Gastroesophageal sphincter (tissue), 4 donors: ENCODE measurements around the gene HSD17B8. TPM values are rescaled to one million over a fixed set of nuclear protein-coding genes. Genes with fewer than 3 reads are reported as not detected.

Experiments
- ATAC-seq: fragments of 150-250 bp; one replicate; pipeline ENCODE4 v1.9.1; 2016; ENCODE audit warnings: mild to moderate bottlenecking, moderate library complexity
- H3K27ac ChIP-seq, 4 donors: fragments of 200-600 bp; sonication (generic) in 3 of 4; 1 replicate in 3 of 4; 2 replicates in 1 of 4; pipeline ENCODE4 v1.5.1; 2016 to 2019
- H3K27me3 ChIP-seq: fragments of 200-600 bp; sonication (generic); one replicate; pipeline ENCODE4 v1.5.1; 2019
- H3K36me3 ChIP-seq, 2 donors: fragments of 200-600 bp; sonication (generic); one replicate each; pipeline ENCODE4 v1.5.1; 2019; ENCODE audit warnings: control low read depth in 1 of 2
- H3K4me1 ChIP-seq, 3 donors: fragments of 200-600 bp; sonication (generic); 1 replicate in 2 of 3; 2 replicates in 1 of 3; pipeline ENCODE4 v1.5.1; 2016 to 2019; ENCODE audit warnings: control low read depth in 2 of 3
- H3K4me3 ChIP-seq, 2 donors: fragments of 200-600 bp; sonication (generic); one replicate each; pipeline ENCODE4 v1.5.1; 2019; ENCODE audit warnings: mild to moderate bottlenecking in 1 of 2, moderate library complexity in 1 of 2
- H3K9me3 ChIP-seq, 3 donors: fragments of 200-600 bp; sonication (generic); one replicate each; pipeline ENCODE4 v1.5.1; 2017 to 2019; ENCODE audit warnings: control low read depth in 2 of 3
- CTCF ChIP-seq, 4 experiments: fragments of 200-600 bp in 2 of 4; fragments of 450-650 bp in 2 of 4; sonication (generic) in 1 of 4; IDR thresholded peaks; one replicate each; pipeline ENCODE4 v1.5.1; 2017 to 2019; ENCODE audit warnings: antibody characterized with exemption in 4 of 4, mild to moderate bottlenecking in 2 of 4, moderate library complexity in 2 of 4
- EP300 ChIP-seq: sonication (generic); formaldehyde crosslinking; IDR thresholded peaks from one replicate; pipeline ENCODE4 v1.6.1; 2017; ENCODE audit warnings: antibody characterized with exemption, mild to moderate bottlenecking
- POLR2A ChIP-seq, 2 donors: fragments of 450-650 bp; IDR thresholded peaks; one replicate each; pipeline ENCODE4 v1.6.1; 2017; ENCODE audit warnings: antibody characterized with exemption in 2 of 2, mild to moderate bottlenecking in 2 of 2, moderate library complexity in 1 of 2
- POLR2AphosphoS5 ChIP-seq: sonication (generic); formaldehyde crosslinking; IDR thresholded peaks from one replicate; pipeline ENCODE4 v1.6.1; 2017; ENCODE audit warnings: antibody characterized with exemption
- WGBS, 2 donors: methylation state at CpG; one replicate each; pipeline ENCODE4 v1.1.5; 2018; ENCODE audit warnings: low coverage in 1 of 2; 5-methylcytosine and 5-hydroxymethylcytosine counted together
- total RNA-seq, 4 donors: library from RNA; depleted of rRNA; stranded (reverse); fragments of >200 nt; gene quantifications; one replicate each; pipeline ENCODE4 v1.1.0, GENCODE V29; 2016

The HSD17B8 gene
- total RNA-seq, 4 donors from 2014 or later = 2.2 to 16.1 (median 12.2) TPM

DNA sequence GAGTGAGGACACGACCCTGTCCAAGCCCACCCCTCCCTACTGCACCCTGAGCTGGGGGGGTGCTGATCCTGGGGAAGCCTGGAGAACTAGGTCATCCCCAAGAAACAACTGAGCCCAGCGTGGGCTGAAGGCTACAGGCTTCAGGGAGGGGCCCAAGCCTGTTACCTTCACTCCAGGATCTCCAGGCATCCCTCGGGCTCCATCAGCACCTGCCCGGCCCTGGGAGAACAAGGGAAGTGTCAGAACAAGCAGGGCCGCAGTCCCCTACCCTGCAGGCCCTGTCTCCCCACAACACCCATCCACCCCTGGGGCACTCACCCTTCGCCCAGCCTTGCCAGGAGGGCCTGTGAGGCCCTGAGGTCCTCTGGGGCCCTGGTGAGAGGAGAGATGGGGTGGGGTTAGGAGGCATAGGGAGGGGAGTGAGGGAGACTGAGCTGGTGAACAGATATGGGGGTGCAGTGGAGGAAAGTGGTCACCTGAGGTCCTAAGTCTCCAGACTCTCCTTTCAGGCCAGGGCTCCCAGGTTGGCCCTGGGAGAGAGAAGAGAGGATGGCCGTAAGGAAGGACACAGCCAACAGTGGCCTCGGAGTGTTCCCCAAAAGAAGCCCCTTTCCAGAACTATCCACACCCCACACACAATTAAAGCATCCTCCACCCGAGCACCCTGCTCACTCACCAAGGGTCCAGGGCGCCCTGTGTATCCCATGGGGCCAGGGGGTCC is 25.5 kb upstream of the HSD17B8 start:
- no peaks in the 10 kb centered on the region for H3K9me3 ChIP-seq
- 100% methylated on average over 1 of the region's 10 CpGs; no CpG with 5 or more reads in 1 of the 2 donors for WGBS, 2 donors
- no peaks in the 10 kb centered on the region for H3K36me3 ChIP-seq
- no peak for TF ChIP-seq EP300
- TF ChIP-seq POLR2AphosphoS5 = no peak
- TF ChIP-seq POLR2A (IDR thresholded peaks at IDR 0.05) = no peak
- no peak for TF ChIP-seq CTCF (IDR thresholded peaks at IDR 0.05)
- ATAC-seq = no peak
- H3K27me3 ChIP-seq = no peaks in the 10 kb centered on the region
- H3K4me1 ChIP-seq = no peaks in the 10 kb centered on the region
- H3K4me3 ChIP-seq = no peak overlapping the region
- H3K27ac ChIP-seq = no peak overlapping the region

DNA sequence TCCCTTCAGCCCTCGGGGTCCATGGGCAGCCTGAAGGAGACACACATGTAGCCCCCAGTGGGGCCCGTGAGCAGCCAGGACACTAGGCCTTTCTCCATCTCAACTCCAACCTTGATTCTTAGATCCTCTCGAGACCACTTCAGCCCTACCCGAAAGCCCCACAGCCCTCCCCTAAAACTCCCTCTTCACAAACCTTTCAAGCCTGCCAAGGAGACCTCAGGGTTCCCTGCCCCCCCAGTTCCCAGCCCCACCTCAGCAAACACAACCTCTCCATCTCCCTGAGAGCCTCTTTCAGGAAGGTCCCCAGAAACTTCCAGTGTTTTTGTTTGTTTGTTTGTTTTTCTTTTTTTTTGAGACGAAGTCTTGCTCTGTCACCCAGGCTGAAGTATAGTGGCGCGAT is 23.3 kb upstream of the HSD17B8 start:
- H3K9me3 ChIP-seq = no peaks in the 10 kb centered on the region
- H3K4me1 ChIP-seq = no peaks in the 10 kb centered on the region
- no peak overlapping the region for H3K27ac ChIP-seq
- no peak overlapping the region for H3K4me3 ChIP-seq
- WGBS, 2 donors = 88 to 92% methylated on average over 2 to 5 of the region's 7 CpGs
- H3K36me3 ChIP-seq = no peaks in the 10 kb centered on the region
- peaks cover 11% of the 10 kb centered on the region for H3K27me3 ChIP-seq
- TF ChIP-seq EP300 (no peak), POLR2AphosphoS5 (no peak), POLR2A (IDR thresholded peaks at IDR 0.05) (no peak), CTCF (IDR thresholded peaks at IDR 0.05) (no peak)
- ATAC-seq = no peak

DNA sequence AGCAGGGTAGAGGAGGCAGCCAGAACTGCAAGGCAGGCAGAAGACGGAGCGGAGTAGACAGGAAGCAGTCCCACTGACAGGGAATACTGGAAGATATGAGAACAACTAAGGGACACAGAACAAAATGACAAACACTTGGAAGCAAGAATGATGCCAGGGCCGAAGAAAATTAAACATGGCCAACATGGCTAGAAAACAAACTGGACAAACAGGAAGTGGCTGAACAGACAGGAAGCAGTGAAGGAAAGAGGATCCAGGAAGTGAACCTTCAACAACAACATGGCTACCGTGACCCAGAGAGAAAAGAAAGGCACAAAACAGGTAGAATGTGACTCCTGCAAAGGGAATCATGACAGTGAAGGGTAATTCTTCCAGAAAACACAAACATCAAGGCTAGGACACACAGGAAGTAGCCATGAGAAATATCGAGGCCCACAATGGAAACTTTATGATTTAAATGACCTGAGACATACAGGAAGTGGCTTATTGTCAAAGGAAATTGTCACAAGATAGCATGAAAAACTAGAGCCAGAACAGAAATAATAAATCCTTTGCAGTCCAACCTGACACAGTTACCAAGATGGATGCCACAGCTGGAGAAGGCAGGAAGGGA is 21.3 kb upstream of the HSD17B8 start:
- no peaks in the 10 kb centered on the region for H3K36me3 ChIP-seq
- H3K27ac ChIP-seq = no peak overlapping the region
- TF ChIP-seq POLR2AphosphoS5 = no peak
- no peak for TF ChIP-seq POLR2A (IDR thresholded peaks at IDR 0.05)
- no peak for TF ChIP-seq CTCF (IDR thresholded peaks at IDR 0.05)
- TF ChIP-seq EP300 = no peak
- peaks cover 16% of the 10 kb centered on the region for H3K27me3 ChIP-seq
- 71 to 76% methylated on average over 4 to 5 of the region's 5 CpGs for WGBS, 2 donors
- H3K4me1 ChIP-seq = no peaks in the 10 kb centered on the region
- no peaks in the 10 kb centered on the region for H3K9me3 ChIP-seq
- H3K4me3 ChIP-seq = no peak overlapping the region
- no peak for ATAC-seq

GRCh38 chr6:33185190-33185589 is 19.3 kb upstream of the HSD17B8 start:
- no peak overlapping the region for H3K27ac ChIP-seq
- H3K9me3 ChIP-seq = no peaks in the 10 kb centered on the region
- no peaks in the 10 kb centered on the region for H3K36me3 ChIP-seq
- no peaks in the 10 kb centered on the region for H3K4me1 ChIP-seq
- ATAC-seq = no peak
- H3K27me3 ChIP-seq = peaks cover 35% of the 10 kb centered on the region
- 75% methylated on average over 2 of the region's 9 CpGs; no CpG with 5 or more reads in 1 of the 2 donors for WGBS, 2 donors
- no peak overlapping the region for H3K4me3 ChIP-seq
- TF ChIP-seq POLR2AphosphoS5 (no peak), EP300 (no peak), CTCF (IDR thresholded peaks at IDR 0.05) (no peak), POLR2A (IDR thresholded peaks at IDR 0.05) (no peak)
